ENCODE results near the gene RC3H2.
"Not testable (repeated sequence)": the region's sequence is repeated elsewhere in the genome, so short reads cannot be mapped to it uniquely, and the experiment has no call there.

RC3H2 gene

DNA sequence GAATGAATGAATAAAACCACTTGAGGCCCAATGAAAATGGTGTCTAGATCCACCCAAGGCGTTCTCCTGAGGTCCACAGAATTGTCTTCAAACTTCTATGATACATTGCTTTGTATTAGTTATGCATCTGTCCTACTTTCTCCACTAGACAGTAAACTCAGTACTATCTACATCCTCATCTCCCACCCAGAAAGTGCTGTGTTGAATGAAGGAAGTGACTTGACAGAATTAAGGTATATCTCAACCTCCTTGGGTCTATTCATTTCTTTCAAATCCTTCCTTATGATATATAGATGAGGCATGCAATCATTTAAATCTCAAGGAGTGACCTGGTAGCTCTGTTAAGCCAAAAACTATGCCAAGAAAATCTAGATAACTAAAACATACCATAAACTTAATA lies 61.0 kb downstream of the RC3H2 start:
- no peak for DNase-seq

DNA sequence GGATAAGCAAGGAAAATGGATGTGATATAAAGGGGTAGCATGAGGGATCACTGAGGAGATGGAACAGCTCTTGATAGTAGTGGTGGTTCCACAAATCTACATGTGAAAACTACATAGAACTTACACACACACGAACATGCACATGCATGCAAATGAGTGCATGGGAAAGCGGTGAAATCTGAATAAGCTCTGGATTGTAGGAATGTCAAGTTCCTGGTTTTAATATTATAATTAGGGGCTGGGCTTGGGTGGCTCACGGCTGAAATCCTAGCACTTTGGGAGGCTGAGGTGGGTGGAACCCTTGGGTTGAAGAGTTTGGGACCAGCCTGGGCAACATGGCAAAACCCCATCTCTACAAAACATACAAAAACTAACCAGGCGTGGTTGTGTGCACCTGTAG lies 63.7 kb downstream of the RC3H2 start:
- no peak for DNase-seq

DNA sequence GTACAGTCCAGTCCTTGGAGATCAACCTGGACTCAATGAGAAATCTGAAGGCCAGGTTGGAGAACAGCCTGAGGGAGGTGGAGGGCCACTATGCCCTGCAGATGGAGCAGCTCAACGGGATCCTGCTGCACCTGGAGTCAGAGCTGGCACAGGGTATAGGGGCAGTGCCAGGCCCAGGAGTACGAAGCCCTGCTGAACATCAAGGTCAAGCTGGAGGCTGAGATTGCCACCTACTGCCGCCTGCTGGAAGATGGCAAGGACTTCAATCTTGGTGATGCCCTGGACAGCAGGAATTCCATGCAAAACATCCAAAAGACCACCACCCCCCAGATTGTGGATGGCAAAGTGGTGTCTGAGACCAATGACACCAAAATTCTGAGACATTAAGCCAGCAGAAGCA lies 66.7 kb downstream of the RC3H2 start:
- DNase-seq: not testable (repeated sequence)

DNA sequence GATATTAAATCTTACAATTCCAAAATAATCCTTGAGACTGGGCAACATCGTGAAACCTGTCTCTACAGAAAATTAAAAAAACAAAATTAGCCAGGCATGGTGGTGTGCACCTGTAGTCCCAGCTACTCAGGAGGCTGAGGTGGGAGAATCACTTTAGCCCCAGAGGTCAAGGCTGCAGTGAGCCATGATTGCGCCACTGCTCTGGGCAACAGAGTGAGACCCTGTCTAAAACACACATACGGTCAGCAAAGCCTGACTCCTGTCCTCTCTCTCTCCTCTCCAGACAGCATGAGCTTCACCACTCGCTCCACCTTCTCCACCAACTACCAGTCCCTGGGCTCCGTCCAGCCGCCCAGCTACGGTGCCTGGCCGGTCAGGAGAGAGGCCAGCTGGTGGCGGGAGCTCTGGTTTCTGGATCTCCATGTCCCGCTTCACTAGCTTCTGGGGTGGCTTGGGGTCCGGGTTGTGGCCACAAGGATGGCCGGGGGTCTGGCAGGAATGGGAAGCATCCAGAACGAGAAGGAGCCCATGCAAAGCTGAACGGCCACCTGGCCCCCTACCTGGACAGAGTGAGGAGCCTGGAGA lies 67.8 kb downstream of the RC3H2 start:
- no peak for DNase-seq

DNA sequence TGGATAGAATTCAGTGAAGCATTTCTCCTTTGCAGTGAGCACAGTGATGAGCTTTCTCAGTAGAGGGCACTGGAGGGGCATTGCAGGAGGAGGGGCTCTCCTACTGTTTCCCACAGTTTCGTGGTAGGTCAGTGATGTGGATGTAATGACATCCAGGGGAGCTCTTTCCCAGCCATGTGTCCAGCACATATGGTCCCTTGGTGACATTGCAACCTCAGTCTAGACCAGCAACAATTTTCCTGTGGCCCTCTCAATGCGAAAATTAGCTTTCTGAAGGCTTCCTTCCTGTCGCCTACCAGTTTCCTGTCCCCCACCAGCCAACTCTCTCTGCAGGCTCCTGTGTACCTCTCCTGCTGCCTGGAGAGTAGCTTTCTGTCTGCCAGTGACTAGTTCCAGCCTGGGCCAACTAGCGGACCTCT lies 69.8 kb downstream of the RC3H2 start:
- DNase-seq: no peak

DNA sequence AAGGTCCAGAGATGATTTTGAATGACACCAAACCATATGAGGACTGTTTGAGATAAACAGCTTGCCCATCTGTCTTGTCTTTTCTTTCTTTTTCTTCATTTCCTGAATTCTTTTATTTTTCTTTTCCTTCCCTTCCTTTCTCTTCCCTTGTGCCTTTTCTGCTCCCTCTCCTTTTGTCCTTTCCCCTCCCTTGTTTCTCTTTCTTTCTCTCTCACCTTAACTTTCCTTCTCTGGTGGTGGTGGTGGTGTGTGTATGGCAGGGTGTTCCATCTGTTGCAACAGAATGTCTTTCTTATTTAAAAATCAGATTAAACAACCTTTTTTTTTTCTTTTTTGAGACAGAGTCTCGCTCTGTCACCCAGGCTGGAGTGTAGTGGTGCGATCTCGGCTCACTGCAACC lies 73.0 kb downstream of the RC3H2 start:
- DNase-seq: no peak

DNA sequence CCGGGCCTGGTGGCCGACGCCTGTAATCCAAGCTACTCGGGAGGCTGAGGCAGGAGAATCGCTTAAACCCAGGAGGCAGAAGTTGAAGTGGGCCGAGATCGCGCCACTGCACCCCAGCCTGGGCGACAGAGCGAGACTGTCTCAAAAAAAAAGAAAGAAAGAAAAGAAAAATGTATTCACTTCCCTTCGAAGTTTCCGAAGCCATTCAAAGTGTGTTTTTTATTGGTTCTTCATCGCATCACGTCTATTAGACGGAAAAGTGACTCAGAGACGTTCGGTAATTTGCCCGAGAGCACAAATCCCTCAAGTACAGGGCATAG lies 76.2 kb downstream of the RC3H2 start:
- not testable (repeated sequence) for DNase-seq

DNA sequence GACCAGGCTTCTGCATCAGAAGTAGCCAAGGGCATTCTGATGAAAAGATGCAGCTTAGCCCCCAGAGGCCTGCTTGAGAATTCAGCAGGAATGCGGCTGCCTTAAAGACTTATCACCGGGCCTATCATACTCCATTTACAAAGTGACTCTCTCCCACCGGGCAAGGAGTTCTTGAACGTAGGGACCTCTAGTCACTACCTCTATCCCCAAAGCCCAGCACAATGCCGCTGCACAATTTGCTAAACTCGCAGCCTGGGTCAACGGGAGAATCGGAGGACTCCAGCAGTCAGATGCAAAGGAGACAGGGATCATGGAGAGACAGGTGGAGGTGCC lies 77.4 kb downstream of the RC3H2 start:
- DNase-seq: no peak

DNA sequence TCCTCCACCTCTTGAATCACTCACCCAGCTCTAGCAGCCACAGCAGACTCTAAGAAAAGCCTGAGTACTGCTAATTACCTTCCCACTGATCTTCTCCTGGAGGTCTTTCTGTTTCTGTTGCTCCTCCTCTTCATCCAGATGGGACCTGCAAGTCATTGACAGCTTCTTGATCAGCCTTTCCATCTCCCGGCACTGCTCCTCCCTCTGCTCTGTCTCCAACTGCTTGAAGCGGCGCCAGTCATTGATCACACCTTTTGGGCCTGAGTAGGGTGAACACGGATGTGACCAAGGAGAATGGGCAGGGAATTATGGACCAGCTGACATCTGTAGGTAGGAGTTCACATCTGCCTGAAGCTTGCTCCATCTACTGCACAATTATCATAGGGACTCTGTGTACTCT lies 82.2 kb downstream of the RC3H2 start:
- DNase-seq: no peak

DNA sequence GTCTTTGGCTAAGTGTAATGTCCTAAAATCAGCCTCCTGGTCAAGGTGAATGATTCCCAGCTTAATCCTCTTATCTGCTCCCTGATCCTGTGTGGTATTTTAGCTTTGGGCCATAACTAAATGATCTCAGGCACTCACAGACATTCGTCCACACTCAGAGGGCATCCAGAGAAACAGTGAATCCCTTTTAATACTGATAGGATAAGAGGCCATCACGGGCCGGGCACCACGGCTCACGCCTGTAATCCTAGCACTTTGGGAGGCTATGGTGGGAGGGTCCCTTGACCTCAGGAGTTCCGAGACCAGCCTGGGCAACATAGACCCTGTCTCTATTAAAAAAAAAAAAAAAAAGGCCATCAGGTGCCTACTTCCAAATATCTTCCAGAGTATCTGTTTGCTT lies 83.1 kb downstream of the RC3H2 start:
- no peak for DNase-seq

DNA sequence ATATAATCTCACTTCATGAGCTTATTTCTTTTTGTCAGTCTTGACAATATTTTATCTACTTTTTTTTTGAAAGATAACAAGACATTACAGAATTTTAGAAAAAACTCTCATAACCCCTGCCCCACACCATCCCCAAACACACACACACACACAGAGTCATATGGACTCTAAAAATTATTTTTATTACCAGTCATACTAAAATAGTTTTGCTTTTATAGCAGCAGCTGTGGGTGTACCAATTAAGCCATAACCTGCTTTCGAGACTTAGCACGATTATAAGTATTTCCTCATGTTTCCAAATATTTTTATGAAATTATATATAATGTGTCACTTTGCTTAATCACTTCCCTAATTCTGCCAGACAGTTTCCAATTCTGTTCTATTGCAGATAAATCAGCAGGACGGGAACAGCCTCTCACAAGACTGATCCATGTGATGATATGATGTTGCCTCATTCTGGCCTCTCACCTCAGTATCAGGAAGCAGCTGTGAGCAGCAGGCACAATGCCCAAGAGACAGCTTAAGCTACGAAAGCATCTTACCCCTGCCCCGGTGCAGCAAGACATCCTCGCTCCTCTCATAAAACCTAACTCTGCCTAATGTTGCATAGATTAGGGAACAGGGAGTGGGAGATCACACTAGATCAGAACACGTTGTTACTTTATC lies 83.7 kb downstream of the RC3H2 start:
- no peak for DNase-seq

DNA sequence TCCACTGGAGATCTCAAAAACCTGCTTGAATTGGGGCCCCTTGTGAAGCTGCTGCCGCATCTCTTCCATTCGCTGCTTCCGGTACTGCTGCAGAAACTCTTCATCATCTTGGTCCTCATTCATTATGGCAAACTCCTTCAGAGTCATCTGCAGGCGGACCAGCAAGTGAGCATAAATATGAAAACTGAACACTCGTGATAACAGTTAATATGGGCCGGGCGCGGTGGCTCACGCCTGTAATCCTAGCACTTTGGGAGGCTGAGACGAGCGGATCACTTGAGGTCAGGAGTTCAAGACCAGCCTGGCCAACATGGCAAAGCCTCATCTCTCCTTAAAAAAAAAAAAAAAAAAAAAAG lies 84.7 kb downstream of the RC3H2 start:
- no peak for DNase-seq

DNA sequence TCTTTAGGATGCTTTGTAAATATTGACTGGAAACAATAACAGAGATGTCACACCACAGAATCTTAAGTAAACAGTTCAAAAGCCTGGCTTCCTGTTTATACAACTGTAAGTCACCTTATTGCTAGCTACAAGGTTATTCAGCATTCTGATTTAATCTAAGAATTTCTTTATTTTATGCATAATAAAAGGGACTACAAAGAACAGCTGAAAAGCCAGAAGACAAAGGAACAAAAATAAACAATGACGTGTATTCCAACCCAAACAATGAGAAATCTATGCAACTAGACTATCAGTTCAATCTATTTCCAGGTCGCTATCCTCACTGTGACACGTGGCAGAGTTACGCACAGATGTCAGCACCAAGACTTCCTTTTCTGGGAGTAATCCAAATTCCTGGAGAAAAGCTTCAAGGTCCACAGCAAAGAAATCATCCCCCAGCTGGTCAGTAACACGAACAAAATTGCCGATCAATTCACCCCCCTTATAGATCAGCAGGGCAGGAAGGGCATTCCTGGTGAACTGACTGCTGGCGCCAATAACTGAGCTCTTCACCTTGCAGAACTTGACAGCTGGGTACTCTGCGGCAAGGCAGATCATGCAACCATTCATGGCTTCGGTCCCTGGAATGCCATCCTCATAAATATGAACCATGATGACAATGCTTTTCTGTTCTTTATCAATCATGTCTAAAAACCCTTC lies 85.2 kb downstream of the RC3H2 start:
- DNase-seq: no peak

DNA sequence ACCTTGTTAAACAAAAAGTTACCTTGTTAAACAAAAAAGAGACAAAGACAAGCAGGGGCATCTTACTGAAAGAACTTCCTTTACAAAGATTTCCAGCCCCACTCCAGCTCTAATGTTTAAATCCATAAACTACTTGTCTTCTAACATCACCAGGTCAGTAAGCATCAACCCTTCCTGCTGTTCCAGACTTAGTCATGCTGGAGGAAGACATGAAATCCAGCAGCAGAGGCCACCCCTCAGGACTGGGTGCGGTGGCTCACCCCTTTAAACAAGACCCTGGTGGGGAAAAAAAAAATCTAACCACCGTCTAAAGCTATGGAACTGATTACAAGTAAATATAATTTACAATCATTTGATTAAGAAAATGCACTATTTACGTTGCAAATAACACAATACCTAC lies 85.8 kb downstream of the RC3H2 start:
- DNase-seq: no peak

DNA sequence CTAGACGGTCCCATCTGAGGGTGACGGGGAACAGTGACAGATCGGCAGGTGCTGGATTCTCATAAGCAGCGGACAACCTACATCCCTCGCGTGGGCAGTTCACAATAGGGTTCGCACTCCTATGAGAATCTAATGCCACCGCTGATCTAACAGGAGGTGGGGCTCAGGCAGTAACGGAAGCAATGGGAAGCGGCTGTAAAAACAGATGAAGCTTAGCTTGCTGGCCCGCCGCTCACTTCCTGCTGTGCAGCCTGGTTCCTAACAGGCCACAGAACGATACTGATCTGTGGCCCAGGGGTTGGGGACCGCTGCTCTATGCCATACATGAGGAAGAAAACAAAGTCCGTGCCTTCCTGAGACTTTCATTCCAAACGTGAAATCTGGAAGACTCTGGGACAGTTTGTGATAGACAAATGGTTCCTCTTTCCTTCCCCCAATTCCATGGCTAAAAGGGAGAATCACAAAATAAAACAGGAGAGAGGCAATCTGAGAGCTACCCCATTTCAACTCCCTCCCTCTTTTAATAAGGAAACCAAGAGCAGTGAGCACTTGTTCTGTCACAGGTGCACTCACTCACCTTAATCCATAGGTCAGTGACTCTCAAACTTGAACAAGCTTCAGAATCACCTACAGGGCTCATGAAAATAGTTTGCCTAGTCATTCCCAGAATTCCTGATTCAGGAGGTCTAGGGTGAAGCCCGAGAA lies 88.8 kb downstream of the RC3H2 start:
- DNase-seq: no peak

DNA sequence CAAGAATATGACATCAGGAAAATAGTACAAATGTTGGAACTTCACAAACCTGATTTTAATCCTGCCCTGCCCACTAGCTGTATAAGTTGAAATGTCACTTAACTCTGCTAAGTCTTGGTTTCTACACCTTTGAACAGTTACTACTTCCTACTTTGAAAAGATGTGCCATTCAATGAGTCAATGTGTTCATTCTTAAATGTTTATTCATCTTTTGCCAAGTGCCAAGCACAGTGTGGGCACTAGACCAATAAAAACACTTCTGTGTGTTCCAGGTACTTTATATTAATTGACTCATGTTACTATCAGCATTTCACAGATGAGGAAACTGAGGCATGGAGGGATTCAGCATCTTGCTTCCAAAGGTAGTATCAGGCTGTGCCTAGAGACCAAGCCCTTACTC lies 89.6 kb downstream of the RC3H2 start:
- DNase-seq: no peak

DNA sequence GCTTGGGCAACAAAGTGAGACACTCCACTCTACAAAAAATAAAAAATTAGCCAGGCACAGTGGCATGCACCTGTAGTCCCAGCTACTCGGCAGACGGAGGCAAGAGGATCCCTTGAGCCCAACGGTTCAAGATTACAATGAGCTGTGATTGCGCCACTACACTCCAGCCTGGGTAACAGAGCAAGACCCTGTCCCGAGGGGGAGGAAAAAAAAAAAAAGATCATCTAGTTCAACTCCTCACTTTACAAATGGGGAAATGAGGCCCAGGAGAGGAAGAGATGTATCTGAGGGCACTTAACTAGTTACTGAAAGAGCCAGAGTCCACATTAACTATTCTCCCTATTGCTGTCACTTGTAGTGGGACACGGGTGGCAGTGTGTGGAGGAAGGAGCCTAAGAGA lies 90.6 kb downstream of the RC3H2 start:
- DNase-seq: no peak

DNA sequence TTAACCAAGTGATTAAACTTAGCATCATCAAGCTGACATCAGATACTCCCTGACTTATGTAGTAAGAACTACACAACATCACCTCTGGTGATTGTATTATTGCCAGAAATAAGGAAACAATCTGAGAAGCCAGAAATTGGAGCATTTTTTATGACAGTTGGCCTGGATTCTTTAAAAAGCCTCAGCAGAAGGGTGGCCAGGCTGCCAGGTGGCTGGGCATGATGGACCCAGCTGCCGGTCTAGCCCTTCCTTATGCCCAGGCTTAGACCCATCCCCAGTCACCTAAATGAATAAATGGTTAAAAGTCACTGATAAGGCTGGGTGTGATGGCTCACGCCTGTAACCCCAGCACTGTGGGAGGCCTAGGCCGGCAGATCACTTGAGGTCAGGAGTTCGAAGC lies 92.4 kb downstream of the RC3H2 start:
- DNase-seq: no peak

DNA sequence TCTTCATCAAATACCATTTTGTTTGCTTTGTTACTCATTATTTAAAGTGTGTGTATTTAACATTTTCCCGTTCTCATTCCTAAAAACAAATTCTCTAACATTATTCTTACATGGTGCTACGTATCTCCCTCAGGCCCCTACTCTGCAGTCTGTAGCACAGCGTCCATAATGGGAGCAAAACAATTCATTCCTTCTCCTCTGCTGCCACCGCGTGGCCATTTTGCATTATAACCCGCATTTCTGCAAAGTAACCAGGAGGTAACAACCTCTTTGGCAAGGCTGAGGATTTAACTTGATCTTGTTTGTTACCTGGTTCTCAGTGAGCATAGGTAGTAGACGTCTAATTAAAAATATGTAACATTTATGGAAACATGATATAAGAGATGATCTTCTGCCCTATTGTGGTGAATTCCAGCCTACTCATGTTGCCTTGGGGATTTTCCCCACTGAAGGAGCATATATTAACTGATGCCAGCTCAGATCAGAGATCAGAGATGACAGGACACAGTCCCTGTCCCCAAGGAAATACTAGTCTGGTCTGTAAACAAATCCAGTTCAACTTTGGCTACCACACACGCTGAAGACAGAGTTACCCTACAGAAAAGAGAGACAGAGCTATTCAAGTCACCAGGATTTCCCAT lies 94.7 kb downstream of the RC3H2 start:
- DNase-seq: peak; percentile 12 to 22

DNA sequence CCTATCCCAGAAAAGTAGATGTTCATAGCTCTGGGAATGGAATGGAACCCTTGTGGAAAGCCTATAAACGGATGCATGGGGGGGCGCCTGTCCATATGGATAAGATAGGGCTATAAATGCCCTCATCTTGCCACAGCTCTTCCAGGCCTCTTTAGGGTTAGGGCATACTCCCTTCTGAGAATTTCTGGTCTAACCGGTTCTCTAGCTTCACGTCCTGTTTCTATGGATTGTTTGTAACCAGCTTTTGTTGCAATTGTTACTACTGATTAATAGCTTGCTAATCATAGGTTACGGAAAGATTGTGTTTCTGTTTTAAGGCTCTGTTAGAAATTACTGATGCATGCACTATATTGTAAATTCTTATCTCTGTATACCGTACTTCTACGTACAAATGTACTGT lies 95.9 kb downstream of the RC3H2 start:
- not testable (repeated sequence) for DNase-seq

DNA sequence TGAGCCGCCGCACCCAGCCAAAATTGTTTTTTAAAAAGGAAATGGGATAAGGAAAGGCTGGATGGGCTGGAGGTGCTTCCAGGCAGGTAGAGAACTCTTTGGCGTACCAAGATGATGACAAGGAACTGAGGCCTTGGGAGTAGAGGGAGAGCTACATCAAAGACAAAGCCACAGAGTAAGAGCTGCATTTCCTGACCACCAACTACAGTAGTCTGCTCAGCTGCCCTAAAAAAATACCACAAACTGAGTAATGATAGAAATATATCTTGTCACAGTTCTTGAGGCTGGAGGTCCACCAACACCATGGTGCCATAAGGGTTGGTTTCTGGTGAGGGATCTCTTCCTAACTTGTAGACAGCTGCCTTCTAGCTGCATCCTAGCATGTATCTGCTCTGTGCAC lies 97.0 kb downstream of the RC3H2 start:
- DNase-seq: no peak

DNA sequence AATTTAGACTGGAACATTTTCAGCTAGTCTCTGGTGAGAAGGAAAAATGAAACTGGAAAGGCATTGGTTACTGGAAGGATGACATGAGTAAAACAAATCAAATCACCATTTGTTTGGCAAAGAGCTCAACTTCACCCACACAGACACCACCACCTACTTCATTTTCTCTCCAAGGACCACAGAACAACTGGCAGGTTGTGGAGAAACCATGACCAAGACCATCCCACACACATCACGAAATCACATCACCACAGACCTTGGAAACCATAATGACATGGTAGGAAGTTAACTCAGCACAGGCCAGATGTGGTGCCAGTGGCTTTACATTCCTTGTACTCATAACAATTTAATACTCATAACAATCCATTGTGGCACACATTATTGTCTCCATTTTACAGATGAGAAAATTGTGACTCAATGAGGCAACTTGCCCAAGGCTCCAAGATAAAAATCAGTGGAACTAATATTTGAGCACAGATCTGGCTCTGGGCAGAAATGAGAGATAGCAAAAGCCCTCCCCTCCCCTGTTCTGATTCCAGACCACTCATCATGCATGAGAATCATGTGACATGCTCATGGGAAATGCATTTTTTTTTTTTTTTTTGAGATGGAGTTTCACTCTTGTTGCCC lies 97.8 kb downstream of the RC3H2 start:
- DNase-seq: no peak

DNA sequence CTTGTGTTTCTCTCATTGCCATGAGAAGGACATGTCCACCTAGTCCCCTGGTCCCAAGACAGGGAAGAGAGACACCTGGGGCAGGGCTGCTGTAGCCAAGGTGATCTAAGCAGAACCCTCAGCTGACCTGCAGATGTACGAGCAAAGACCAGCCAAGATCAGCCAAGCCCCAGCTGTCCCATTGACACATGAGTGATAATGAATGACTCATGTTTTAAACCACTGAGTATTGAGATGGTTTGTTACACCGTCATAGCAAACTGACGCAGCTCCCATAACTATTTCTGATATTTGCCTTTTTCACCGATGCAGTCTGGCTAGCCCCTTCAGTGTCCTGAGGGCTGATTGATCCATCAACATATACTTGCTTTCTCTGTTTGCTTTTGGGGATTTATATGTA lies 98.5 kb downstream of the RC3H2 start:
- DNase-seq: no peak
